ENCODE results near the gene TNPO2.
A peak's percentile ranks its signal among the peaks of the same experiment; 100 is the strongest.
"Not testable (repeated sequence)": the region's sequence is repeated elsewhere in the genome, so short reads cannot be mapped to it uniquely, and the experiment has no call there.

TNPO2 gene

GRCh38 chr19:12736995-12737834 is 13.5 kb upstream of the TNPO2 start, which contains the start of gene GET3:
Gene GET3 (plus strand): TSS chr19:12737497. CDS start chr19:12737506, 9 bp downstream.
- peak; percentile 96 for DNase-seq (ENCODE audit: low spot score)

GRCh38 chr19:12733369-12734214 is 9.9 kb upstream of the TNPO2 start:
- DNase-seq (ENCODE audit: low spot score): peak; percentile 37

- DNase-seq (ENCODE audit: low spot score): no peak
These were observed 7.6 kb upstream of the TNPO2 start for GRCh38 chr19:12731337-12731736.

GRCh38 chr19:12730064-12730463 is 6.3 kb upstream of the TNPO2 start:
- no peak for DNase-seq (ENCODE audit: low spot score)

GRCh38 chr19:12727745-12728433 is 4.2 kb upstream of the TNPO2 start:
- DNase-seq (ENCODE audit: low spot score): no peak

GRCh38 chr19:12726988-12727316 is 3.2 kb upstream of the TNPO2 start:
- DNase-seq (ENCODE audit: low spot score): no peak

- not testable (repeated sequence) for DNase-seq (ENCODE audit: low spot score)
These were observed 1.9 kb upstream of the TNPO2 start for GRCh38 chr19:12725612-12726011.

- no peak for DNase-seq (ENCODE audit: low spot score)
These were observed 421 bp downstream of the TNPO2 start for GRCh38 chr19:12723381-12723640.

- DNase-seq (ENCODE audit: low spot score): peak; percentile 99
These were observed 959 bp downstream of the TNPO2 start for GRCh38 chr19:12722566-12723380.

GRCh38 chr19:12721656-12722565 is 1.8 kb downstream of the TNPO2 start:
- peak; percentile 64 for DNase-seq (ENCODE audit: low spot score)

- DNase-seq (ENCODE audit: low spot score): no peak
These were observed 2.7 kb downstream of the TNPO2 start for GRCh38 chr19:12720851-12721655.

- DNase-seq (ENCODE audit: low spot score): no peak
These were observed 3.4 kb downstream of the TNPO2 start for GRCh38 chr19:12720296-12720695.

GRCh38 chr19:12715929-12716328 is 7.8 kb downstream of the TNPO2 start:
- DNase-seq (ENCODE audit: low spot score): no peak

- no peak for DNase-seq (ENCODE audit: low spot score)
These were observed 8.6 kb downstream of the TNPO2 start for GRCh38 chr19:12715102-12715501.

GRCh38 chr19:12713304-12713703 is 10.4 kb downstream of the TNPO2 start:
- DNase-seq (ENCODE audit: low spot score): not testable (repeated sequence)

GRCh38 chr19:12712077-12712476 is 11.7 kb downstream of the TNPO2 start:
- not testable (repeated sequence) for DNase-seq (ENCODE audit: low spot score)

GRCh38 chr19:12711187-12711586 is 12.5 kb downstream of the TNPO2 start:
- no peak for DNase-seq (ENCODE audit: low spot score)

GRCh38 chr19:12708641-12709040 is 15.1 kb downstream of the TNPO2 start:
- DNase-seq (ENCODE audit: low spot score): no peak

- DNase-seq (ENCODE audit: low spot score): no peak
These were observed 17.4 kb downstream of the TNPO2 start for GRCh38 chr19:12706332-12706718.

All from HuH-7 (cell line).